Mucosa of descending colon (tissue), 3 donors: ENCODE data around the gene ARMH4. TPM values are rescaled to one million over a fixed set of nuclear protein-coding genes. Genes with fewer than 3 reads are reported as not detected.

Experiments
- ATAC-seq: fragments of 200-7000 bp; cut with Tn5 transposase; one replicate; pipeline ENCODE4 v1.9.1; 2020; ENCODE audit warnings: mild to moderate bottlenecking, moderate library complexity
- DNase-seq, 3 donors: peaks; one replicate each; pipeline ENCODE4 v3.0.0-alpha.2; 2020
- H3K36me3 ChIP-seq: fragments of 200-600 bp; one replicate; pipeline ENCODE4 v1.8.0; 2021; ENCODE audit warnings: low read depth, mild to moderate bottlenecking
- H3K4me1 ChIP-seq: fragments of 200-600 bp; one replicate; pipeline ENCODE4 v1.8.0; 2021; ENCODE audit warnings: low read depth, mild to moderate bottlenecking
- H3K4me3 ChIP-seq: fragments of 200-600 bp; one replicate; pipeline ENCODE4 v1.8.0; 2021; ENCODE audit warnings: mild to moderate bottlenecking
- H3K9me3 ChIP-seq: fragments of 200-600 bp; one replicate; pipeline ENCODE4 v1.8.0; 2021; ENCODE audit warnings: mild to moderate bottlenecking
- CTCF ChIP-seq: fragments of 200-600 bp; IDR thresholded peaks from one replicate; pipeline ENCODE4 v1.8.0; 2022; ENCODE audit warnings: antibody characterized with exemption, mild to moderate bottlenecking
- intact Hi-C, 2 donors: fragments of 100-400 bp; cut with DNase I in 1 of 2; cut with micrococcal nuclease in 1 of 2; formaldehyde crosslinking; loops; one replicate each; pipeline versions ENCODE4 v1.11.0 to v1.11.1; 2022; cut with DNase I, micrococcal nuclease
- total RNA-seq, 3 donors: library from RNA; stranded (reverse); fragmentation: NEBNext Ultra II Directional in 2 of 3; extraction: Animal tissue kit (Norgen Biotek cat#: 25700) in 2 of 3; gene quantifications; one replicate each; pipeline versions ENCODE4 v1.2.1 to v1.2.4, GENCODE V29; 2021 to 2023
- donor health status: DM: no; HTN: no; CAD: no; lungs with moderate emphysema.
- donor health status: DM: no; HTN: no; CAD: no.
- donor health status: DM: no; HTN: yes; CAD: no.

The ARMH4 gene
- total RNA-seq, 3 donors from 2014 or later, result 1.3 to 6.9 (median 3.5) TPM

DNA sequence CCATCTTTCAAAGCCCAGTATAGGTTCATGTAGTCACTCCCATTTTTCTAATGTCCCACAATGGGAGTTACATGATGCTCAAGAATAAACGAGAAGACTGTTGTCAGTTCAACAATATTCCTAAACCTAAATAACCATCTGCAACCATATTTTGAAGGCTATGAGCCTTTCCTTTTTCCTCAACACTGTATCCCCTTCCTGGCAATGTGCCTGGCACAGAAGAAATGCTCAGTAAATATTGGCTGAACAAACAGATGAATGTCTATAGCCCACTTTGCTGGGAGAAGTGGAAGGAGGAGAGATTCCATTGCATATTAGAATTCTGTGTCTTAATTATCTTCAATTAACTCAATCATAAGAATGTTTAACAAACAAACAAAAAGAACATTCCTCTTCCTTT is 6.1 kb downstream of the ARMH4 start:
- TF ChIP-seq CTCF, result no peak
- H3K36me3 ChIP-seq, result no peaks in the 10 kb centered on the region
- no peaks in the 10 kb centered on the region for H3K9me3 ChIP-seq
- no peak for ATAC-seq
- no peak overlapping the region for H3K4me3 ChIP-seq
- no peak for DNase-seq
- no peaks in the 10 kb centered on the region for H3K4me1 ChIP-seq
- intact Hi-C loops, result no loop called here

GRCh38 chr14:58143106-58143505 is 8.9 kb downstream of the ARMH4 start:
- intact Hi-C loops, result no loop called here
- Histone ChIP-seq H3K36me3 (no peaks in the 10 kb centered on the region), H3K9me3 (no peaks in the 10 kb centered on the region), H3K4me3 (no peak overlapping the region), H3K4me1 (no peaks in the 10 kb centered on the region)
- no peak for TF ChIP-seq CTCF
- no peak for DNase-seq
- no peak for ATAC-seq

- Histone ChIP-seq H3K4me1 (no peaks in the 10 kb centered on the region), H3K36me3 (no peaks in the 10 kb centered on the region), H3K9me3 (no peaks in the 10 kb centered on the region), H3K4me3 (no peak overlapping the region)
- ATAC-seq, result no peak
- no peak for TF ChIP-seq CTCF
- intact Hi-C loops, result no loop called here
- DNase-seq, result no peak
Measured at GRCh38 chr14:58141893-58142292, 10.1 kb downstream of the ARMH4 start.

DNA sequence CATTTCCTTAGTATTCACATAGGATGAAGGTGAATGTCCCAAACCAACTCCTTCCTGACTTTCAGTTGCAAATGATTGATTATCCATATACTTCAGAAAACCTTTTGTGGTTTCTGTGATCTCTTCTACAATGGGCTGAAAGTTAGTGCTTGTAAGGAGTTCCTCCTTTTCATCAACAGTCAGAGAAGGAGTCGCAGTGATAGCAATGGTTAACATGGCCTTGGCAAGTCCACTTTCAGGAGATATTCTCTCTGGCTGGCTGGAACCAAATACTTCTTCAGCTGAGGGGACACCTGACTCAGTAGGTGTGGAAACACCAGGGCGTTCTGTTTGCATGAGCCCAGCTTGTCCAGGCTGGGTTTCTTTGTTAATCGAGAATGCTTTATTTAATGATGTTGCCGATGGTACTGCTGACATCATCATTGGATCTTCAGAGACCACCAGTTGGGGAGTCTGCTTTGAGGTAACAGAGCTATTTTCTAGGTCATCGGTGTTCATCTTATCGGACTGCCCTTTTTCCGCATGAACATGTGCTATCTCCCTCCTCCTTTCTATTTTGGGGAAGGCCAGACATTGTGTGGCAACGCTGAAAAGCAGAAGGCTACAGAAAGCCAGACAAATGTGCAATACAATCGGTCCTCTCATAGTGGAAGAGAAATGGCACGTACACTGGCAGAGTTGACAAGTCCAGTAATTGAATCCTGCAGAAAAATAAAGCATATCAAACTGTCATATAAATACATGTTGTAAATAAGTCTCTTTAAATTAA is 13.1 kb downstream of the ARMH4 start:
- Histone ChIP-seq H3K36me3 (no peaks in the 10 kb centered on the region), H3K4me1 (no peaks in the 10 kb centered on the region), H3K9me3 (no peaks in the 10 kb centered on the region), H3K4me3 (no peak overlapping the region)
- ATAC-seq (no peak), DNase-seq (no peak)
- intact Hi-C loops, result no loop called here
- TF ChIP-seq CTCF, result no peak

DNA sequence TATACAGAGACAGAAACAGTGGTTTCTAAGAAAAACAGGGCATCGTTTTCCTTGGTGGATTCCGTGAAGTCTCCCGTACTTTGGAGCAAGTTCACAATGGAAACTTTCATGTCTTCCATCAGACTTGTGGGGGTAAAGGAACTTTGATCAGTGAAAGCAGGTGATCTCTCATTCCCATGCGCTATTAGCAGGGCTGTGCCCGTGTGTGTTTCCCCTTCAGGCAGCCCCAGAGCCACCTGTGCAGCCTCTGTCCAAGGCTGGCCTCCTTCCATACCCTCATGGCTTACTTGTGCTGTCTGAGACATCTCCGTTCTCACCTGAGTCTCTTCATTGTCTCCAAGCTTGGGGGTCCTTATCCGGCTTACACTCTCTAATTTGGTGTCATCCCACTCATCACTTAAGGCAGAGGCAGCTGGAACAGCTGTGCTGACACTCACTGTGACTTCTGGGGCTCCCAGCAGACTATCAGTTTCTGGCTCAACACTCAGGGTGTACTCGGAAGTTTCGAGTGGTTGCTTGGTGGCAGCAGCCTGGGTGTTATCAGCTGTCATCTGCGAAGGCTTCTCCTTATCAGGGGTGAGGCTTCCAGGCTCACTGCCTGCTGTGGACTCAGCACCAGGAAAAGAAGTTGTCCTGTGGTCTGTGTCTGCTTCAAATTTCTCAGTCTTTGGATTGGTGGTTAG is 13.8 kb downstream of the ARMH4 start:
- no peak overlapping the region for H3K4me3 ChIP-seq
- TF ChIP-seq CTCF, result no peak
- DNase-seq (no peak), ATAC-seq (no peak)
- H3K9me3 ChIP-seq, result no peaks in the 10 kb centered on the region
- H3K36me3 ChIP-seq, result no peaks in the 10 kb centered on the region
- H3K4me1 ChIP-seq, result no peaks in the 10 kb centered on the region
- intact Hi-C loops, result no loop called here
